GM23338 (cell line): ENCODE measurements around the gene JPH3.

Source experiments
- CTCF ChIP-seq, 2 experiments: fragments of 200-600 bp in 1 of 2; sonication (generic) in 1 of 2; conservative IDR thresholded peaks; 2 replicates each; pipeline versions ENCODE4 v1.5.1 to v1.6.1; 2016 to 2017; ENCODE audit warnings: antibody characterized with exemption in 2 of 2, low read depth in 2 of 2, mild to moderate bottlenecking in 2 of 2, moderate library complexity in 1 of 2
- EZH2 ChIP-seq: fragments of 200-600 bp; sonication (generic); IDR thresholded peaks from one replicate; pipeline ENCODE4 v1.8.0; 2017; ENCODE audit warnings: antibody characterized with exemption, mild to moderate bottlenecking, low read depth; ENCODE audit not compliant: unreplicated experiment
- EZH2phosphoT487 ChIP-seq: fragments of 200-600 bp; sonication (generic); IDR thresholded peaks from one replicate; pipeline ENCODE4 v1.8.1; 2018; ENCODE audit warnings: antibody characterized with exemption; ENCODE audit not compliant: unreplicated experiment
- JUNB ChIP-seq: IDR thresholded peaks from one replicate; pipeline ENCODE4 v1.6.1; 2016; ENCODE audit warnings: antibody characterized with exemption; ENCODE audit not compliant: unreplicated experiment
- REST ChIP-seq: IDR thresholded peaks from one replicate; pipeline ENCODE4 v1.6.1; 2018; ENCODE audit warnings: antibody characterized with exemption; ENCODE audit not compliant: unreplicated experiment

GRCh38 chr16:87741700-87742415 is 139.6 kb downstream of the JPH3 start:
- TF ChIP-seq CTCF (conservative IDR thresholded peaks at IDR 0.05; ENCODE audit: low read depth in 2 of 2) (no peak), REST (no peak), EZH2 (no peak), EZH2phosphoT487 (no peak), JUNB (no peak)
